Measurements from ENCODE around the gene OCA2. TPM values are rescaled to one million over a fixed set of nuclear protein-coding genes. Genes with fewer than 3 reads are reported as not detected.

The OCA2 gene
- total RNA-seq, 1 experiment from 2014 or later = 0.57 TPM

GRCh38 chr15:28105224-28105791 is 6.2 kb upstream of the OCA2 start:
- TF ChIP-seq CTCF (IDR thresholded peaks at IDR 0.05; ENCODE audit: insufficient read depth in 1 of 2, low read depth in 1 of 2, low read length in 1 of 2, severe bottlenecking in 1 of 2, unreplicated experiment in 1 of 2) = no peak
- DNase-seq = no peak

DNA sequence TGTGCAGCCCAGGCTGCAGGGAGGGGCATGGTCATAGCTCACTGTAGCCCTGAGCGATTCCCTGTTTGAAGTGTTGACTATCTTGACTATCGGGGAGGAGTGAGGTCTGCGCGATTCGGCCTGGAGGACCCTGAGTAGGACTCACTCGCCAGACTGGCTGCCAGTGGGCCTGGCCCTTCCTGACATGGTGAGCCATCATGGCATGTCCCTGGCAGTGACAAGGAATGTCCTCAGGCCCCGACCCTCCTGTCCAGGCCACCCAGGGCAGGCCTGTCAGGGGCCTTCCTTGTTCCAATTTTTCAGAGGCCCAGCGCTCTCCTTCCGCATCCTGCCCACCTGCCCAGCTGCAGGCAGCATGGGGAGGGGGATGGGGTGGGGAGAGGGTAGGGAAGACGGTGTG is 5.2 kb upstream of the OCA2 start:
- Histone ChIP-seq H3K27me3 (replicated peaks; ENCODE audit: control insufficient read depth, insufficient read depth, low read length) (no peaks in the 10 kb centered on the region), H3K4me3 (ENCODE audit: low read depth, low read length) (no peak overlapping the region), H3K9me3 (no peaks in the 10 kb centered on the region), H3K4me1 (no peaks in the 10 kb centered on the region), H3K36me3 (ENCODE audit: control insufficient read depth, insufficient read depth, low read length) (no peaks in the 10 kb centered on the region)
- CTCF ChIA-PET = no interaction called here
- intact Hi-C loops (cut with micrococcal nuclease; ENCODE audit: unreplicated experiment) = no loop called here
- H3K27me3 Mint-ChIP-seq (ENCODE audit: insufficient read depth, unreplicated experiment) = peaks cover 9% of the 10 kb centered on the region
- H3K27ac Mint-ChIP-seq (ENCODE audit: unreplicated experiment) = no peak overlapping the region
- no peaks in the 10 kb centered on the region for H3K9me3 Mint-ChIP-seq (ENCODE audit: unreplicated experiment)
- H3K4me3 Mint-ChIP-seq (ENCODE audit: unreplicated experiment) = no peak overlapping the region
- no peak for DNase-seq
- H3K4me1 Mint-ChIP-seq (ENCODE audit: low read depth, unreplicated experiment) = peaks cover 11% of the 10 kb centered on the region
- BruUV-seq (replicated peaks) = no TSS peak
- POLR2A ChIA-PET = no interaction called here
- no peak for TF ChIP-seq CTCF (IDR thresholded peaks at IDR 0.05; ENCODE audit: insufficient read depth in 1 of 2, low read depth in 1 of 2, low read length in 1 of 2, severe bottlenecking in 1 of 2, unreplicated experiment in 1 of 2)
- H3K36me3 Mint-ChIP-seq (ENCODE audit: insufficient read depth, unreplicated experiment) = peaks cover 8% of the 10 kb centered on the region

More at GRCh38 chr15:28105224-28105791, 6.2 kb upstream of the OCA2 start:
- peaks cover 15% of the 10 kb centered on the region for H3K36me3 Mint-ChIP-seq (ENCODE audit: insufficient read depth, unreplicated experiment)
- no peaks in the 10 kb centered on the region for H3K9me3 Mint-ChIP-seq (ENCODE audit: unreplicated experiment)
- Histone ChIP-seq H3K9me3 (no peaks in the 10 kb centered on the region), H3K36me3 (ENCODE audit: control insufficient read depth, insufficient read depth, low read length) (no peaks in the 10 kb centered on the region), H3K27me3 (replicated peaks; ENCODE audit: control insufficient read depth, insufficient read depth, low read length) (no peaks in the 10 kb centered on the region), H3K4me3 (ENCODE audit: low read depth, low read length) (no peak overlapping the region), H3K4me1 (no peaks in the 10 kb centered on the region)
- no TSS peak for BruUV-seq (replicated peaks)
- intact Hi-C loops (cut with micrococcal nuclease; ENCODE audit: unreplicated experiment) = no loop called here
- peaks cover 2% of the 10 kb centered on the region for H3K27me3 Mint-ChIP-seq (ENCODE audit: insufficient read depth, unreplicated experiment)
- H3K4me1 Mint-ChIP-seq (ENCODE audit: low read depth, unreplicated experiment) = peaks cover under 1% of the 10 kb centered on the region
- no peak overlapping the region for H3K4me3 Mint-ChIP-seq (ENCODE audit: unreplicated experiment)
- no peak overlapping the region for H3K27ac Mint-ChIP-seq (ENCODE audit: unreplicated experiment)
- POLR2A ChIA-PET = no interaction called here
- CTCF ChIA-PET = no interaction called here

DNA sequence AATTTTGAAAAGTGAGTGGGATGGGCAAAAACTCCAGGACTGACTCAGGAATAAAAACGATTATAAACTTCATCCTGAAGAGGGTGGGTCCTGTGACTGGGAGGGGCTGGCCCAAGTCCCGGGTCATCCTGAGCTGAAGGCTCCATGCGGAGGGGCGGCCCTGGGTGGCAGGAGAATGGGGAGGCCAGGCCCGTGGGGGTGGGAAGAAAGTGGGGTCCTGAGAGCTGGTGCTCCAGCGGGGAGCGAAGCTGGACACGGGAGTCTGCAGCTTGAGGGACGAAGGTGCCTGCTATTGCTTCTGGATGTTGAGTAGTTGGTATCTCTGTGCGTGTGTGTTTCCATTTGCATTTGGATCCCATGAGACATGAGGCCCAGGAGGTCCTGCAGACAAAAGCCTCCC is 4.7 kb upstream of the OCA2 start:
- peaks cover 9% of the 10 kb centered on the region for H3K27me3 Mint-ChIP-seq (ENCODE audit: insufficient read depth, unreplicated experiment)
- Histone ChIP-seq H3K36me3 (ENCODE audit: control insufficient read depth, insufficient read depth, low read length) (no peaks in the 10 kb centered on the region; the same call in 1 of the 2 replicates), H3K4me1 (peaks cover 2% of the 10 kb centered on the region; the same call in 1 of the 2 replicates), H3K4me3 (ENCODE audit: low read depth, low read length) (no peak overlapping the region), H3K27me3 (replicated peaks; ENCODE audit: control insufficient read depth, insufficient read depth, low read length) (no peaks in the 10 kb centered on the region), H3K9me3 (no peaks in the 10 kb centered on the region)
- no peak for DNase-seq
- H3K4me3 Mint-ChIP-seq (ENCODE audit: unreplicated experiment) = no peak overlapping the region
- no peaks in the 10 kb centered on the region for H3K9me3 Mint-ChIP-seq (ENCODE audit: unreplicated experiment)
- H3K4me1 Mint-ChIP-seq (ENCODE audit: low read depth, unreplicated experiment) = peaks cover 11% of the 10 kb centered on the region
- no peak for TF ChIP-seq CTCF (IDR thresholded peaks at IDR 0.05; ENCODE audit: insufficient read depth in 1 of 2, low read depth in 1 of 2, low read length in 1 of 2, severe bottlenecking in 1 of 2, unreplicated experiment in 1 of 2)
- no peak overlapping the region for H3K27ac Mint-ChIP-seq (ENCODE audit: unreplicated experiment)
- ChIA-PET POLR2A (no interaction called here), CTCF (no interaction called here)
- intact Hi-C loops (cut with micrococcal nuclease; ENCODE audit: unreplicated experiment) = no loop called here
- BruUV-seq (replicated peaks) = no TSS peak
- H3K36me3 Mint-ChIP-seq (ENCODE audit: insufficient read depth, unreplicated experiment) = peaks cover 8% of the 10 kb centered on the region

Data from Caco-2 (cell line).